WERI-Rb-1 (cell line): ENCODE results near the gene NKAPL.

ENCODE experiments used
- DNase-seq: peaks from one replicate; pipeline ENCODE4 v3.0.0-alpha.2; 2020
- H3K27ac ChIP-seq: fragments of 250-450 bp; sonication (Bioruptor Pico); 2 replicates; pipeline ENCODE4 v1.5.1; 2020; ENCODE audit warnings: mild to moderate bottlenecking, moderate library complexity
- H3K27me3 ChIP-seq: fragments of 250-450 bp; sonication (Bioruptor Pico); 2 replicates; pipeline ENCODE4 v1.5.1; 2021; ENCODE audit warnings: mild to moderate bottlenecking, low read depth, moderate library complexity; ENCODE audit not compliant: insufficient read depth, severe bottlenecking
- H3K36me3 ChIP-seq: fragments of 250-450 bp; sonication (Bioruptor Pico); 2 replicates; pipeline ENCODE4 v1.5.1; 2020; ENCODE audit warnings: mild to moderate bottlenecking, moderate library complexity
- H3K4me3 ChIP-seq: 2 replicates; pipeline ENCODE4 v1.5.1; 2011; ENCODE audit warnings: low read depth, mild to moderate bottlenecking, control low read depth, low read length
- H3K9me3 ChIP-seq: fragments of 250-450 bp; sonication (Bioruptor Pico); 2 replicates; pipeline ENCODE4 v1.5.1; 2021; ENCODE audit warnings: mild to moderate bottlenecking, moderate library complexity; ENCODE audit not compliant: severe bottlenecking
- CTCF ChIP-seq: IDR thresholded peaks from 2 replicates; pipeline ENCODE4 v1.5.1; 2011; ENCODE audit warnings: low read depth, mild to moderate bottlenecking, control low read depth, inconsistent platforms, low read length

NKAPL gene

DNA sequence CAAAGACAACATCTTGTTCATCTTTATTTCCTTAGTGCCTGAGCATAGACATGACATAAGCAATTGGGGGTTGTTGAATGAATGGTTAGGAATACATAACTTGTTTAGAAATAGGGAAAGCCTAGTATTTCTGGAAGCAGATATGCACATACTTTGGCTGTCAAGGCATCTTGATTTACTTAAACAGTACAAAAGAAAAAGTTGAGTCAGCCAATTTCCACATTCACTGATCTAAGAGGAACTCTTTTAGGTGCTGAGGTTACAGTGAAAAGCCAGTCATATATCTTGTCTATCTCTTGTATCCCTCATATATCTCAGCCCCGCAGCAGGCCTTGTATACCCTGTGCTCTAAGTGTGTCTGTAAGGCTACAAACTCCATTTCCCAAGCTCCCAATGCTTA is 18.6 kb upstream of the NKAPL start:
- Histone ChIP-seq H3K36me3 (peaks cover 21% of the 10 kb centered on the region), H3K27me3 (no peaks in the 10 kb centered on the region), H3K9me3 (no peaks in the 10 kb centered on the region), H3K27ac (no peak overlapping the region), H3K4me3 (no peak overlapping the region)
- no peak for DNase-seq
- no peak for TF ChIP-seq CTCF

DNA sequence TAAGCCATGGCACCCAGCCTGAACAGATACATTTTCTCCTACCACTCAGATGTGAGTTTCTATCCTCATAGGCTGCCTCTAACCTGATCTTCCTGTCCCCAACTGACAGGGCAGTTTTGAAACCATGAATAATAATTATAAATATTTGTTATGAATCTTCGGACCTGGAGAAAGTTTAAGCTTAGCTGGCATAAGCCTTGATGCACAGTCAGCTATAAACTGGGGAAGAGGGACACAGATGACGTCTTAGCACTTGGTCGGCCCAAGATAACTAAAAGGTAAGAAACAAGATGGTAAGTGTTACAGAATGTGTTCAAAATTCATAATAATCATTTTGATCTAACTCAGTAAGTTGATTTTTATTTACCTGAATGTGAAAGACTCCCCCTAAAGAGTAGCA is 15.2 kb upstream of the NKAPL start:
- H3K4me3 ChIP-seq, result no peak overlapping the region
- TF ChIP-seq CTCF, result no peak

GRCh38 chr6:28245206-28245941 is 13.7 kb upstream of the NKAPL start:
- no peak for TF ChIP-seq CTCF
- Histone ChIP-seq H3K9me3 (no peaks in the 10 kb centered on the region), H3K4me3 (no peak overlapping the region), H3K27me3 (no peaks in the 10 kb centered on the region), H3K27ac (no peak overlapping the region), H3K36me3 (peaks cover 46% of the 10 kb centered on the region)
- no peak for DNase-seq

More for the DNA sequence above, 15.2 kb upstream of the NKAPL start:
- DNase-seq, result no peak
- H3K9me3 ChIP-seq, result no peaks in the 10 kb centered on the region
- H3K36me3 ChIP-seq, result peaks cover 42% of the 10 kb centered on the region
- no peak overlapping the region for H3K27ac ChIP-seq
- H3K27me3 ChIP-seq, result no peaks in the 10 kb centered on the region

GRCh38 chr6:28248916-28249315 is 10.2 kb upstream of the NKAPL start:
- peaks cover 43% of the 10 kb centered on the region for H3K36me3 ChIP-seq
- H3K27ac ChIP-seq, result no peak overlapping the region
- no peaks in the 10 kb centered on the region for H3K9me3 ChIP-seq
- H3K27me3 ChIP-seq, result no peaks in the 10 kb centered on the region
- no peak for DNase-seq
- TF ChIP-seq CTCF, result no peak
- no peak overlapping the region for H3K4me3 ChIP-seq

DNA sequence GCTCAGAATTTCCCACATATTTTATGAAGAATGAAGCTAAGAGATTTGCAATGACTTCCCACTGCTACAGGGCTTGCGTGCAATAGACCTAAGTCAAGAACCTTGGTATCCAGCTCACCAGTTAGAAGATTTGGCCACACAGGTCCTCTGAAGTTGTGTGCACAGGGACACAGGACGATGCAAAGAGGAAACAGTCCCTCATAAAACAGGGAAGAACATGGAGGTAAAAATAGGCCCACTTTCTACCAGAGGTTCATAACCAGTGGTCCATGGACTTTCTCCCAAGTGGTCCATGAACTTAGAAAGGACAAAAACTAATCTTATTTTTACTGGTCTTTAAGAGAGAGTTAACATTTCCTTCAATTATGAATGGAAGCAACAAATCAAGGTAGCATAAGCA is 8.3 kb upstream of the NKAPL start:
- no peak overlapping the region for H3K4me3 ChIP-seq
- H3K27ac ChIP-seq, result no peak overlapping the region
- peaks cover 26% of the 10 kb centered on the region for H3K36me3 ChIP-seq
- no peaks in the 10 kb centered on the region for H3K27me3 ChIP-seq
- DNase-seq, result no peak
- TF ChIP-seq CTCF, result no peak
- H3K9me3 ChIP-seq, result no peaks in the 10 kb centered on the region

DNA sequence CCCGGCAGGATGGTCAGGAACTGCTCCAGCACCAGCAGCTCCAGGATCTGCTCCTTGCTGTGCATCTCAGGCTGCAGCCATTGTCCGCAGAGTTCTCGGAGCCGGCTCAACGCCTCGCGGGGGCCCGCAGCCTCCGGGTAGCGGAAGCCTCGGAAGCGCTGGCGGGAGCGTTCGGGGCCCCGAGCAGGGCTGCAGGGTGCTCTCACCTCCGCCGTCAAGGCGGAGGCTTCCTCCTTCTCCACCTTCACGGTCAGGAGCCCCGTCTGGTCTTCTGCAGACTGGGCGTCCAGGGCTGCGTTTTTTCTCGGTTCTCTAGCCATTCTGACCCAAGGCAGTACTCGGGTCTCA is 7.5 kb upstream of the NKAPL start:
- Histone ChIP-seq H3K36me3 (peaks cover 17% of the 10 kb centered on the region), H3K27ac (peak overlapping the region; percentile 33), H3K9me3 (no peaks in the 10 kb centered on the region), H3K27me3 (no peaks in the 10 kb centered on the region), H3K4me3 (peak overlapping the region; percentile 79)
- TF ChIP-seq CTCF, result no peak
- DNase-seq, result peak; percentile 19
